Erythroblast (primary cell): ENCODE results near the gene ZNF618.
"Not testable (repeated sequence)": the region's sequence is repeated elsewhere in the genome, so short reads cannot be mapped to it uniquely, and the experiment has no call there.

ENCODE experiments used
- DNase-seq, 2 experiments: peaks; one replicate each; lab custom pipeline; 2025; lab: John Stamatoyannopoulos, UW
- GATA1 ChIP-seq: IDR thresholded peaks from 2 replicates; pipeline ENCODE4 v1.6.1; 2011; ENCODE audit warnings: low read depth, mild to moderate bottlenecking, control low read depth, low read length, moderate library complexity
- POLR2A ChIP-seq: IDR thresholded peaks from 2 replicates; pipeline ENCODE4 v1.6.1; 2011; ENCODE audit warnings: mild to moderate bottlenecking, low read length

Gene ZNF618

GRCh38 chr9:114082017-114082762, 206.1 kb downstream of the ZNF618 start:
- TF ChIP-seq GATA1 = no peak
- TF ChIP-seq POLR2A = no peak
- peak; percentile 71 to 84 for DNase-seq

DNA sequence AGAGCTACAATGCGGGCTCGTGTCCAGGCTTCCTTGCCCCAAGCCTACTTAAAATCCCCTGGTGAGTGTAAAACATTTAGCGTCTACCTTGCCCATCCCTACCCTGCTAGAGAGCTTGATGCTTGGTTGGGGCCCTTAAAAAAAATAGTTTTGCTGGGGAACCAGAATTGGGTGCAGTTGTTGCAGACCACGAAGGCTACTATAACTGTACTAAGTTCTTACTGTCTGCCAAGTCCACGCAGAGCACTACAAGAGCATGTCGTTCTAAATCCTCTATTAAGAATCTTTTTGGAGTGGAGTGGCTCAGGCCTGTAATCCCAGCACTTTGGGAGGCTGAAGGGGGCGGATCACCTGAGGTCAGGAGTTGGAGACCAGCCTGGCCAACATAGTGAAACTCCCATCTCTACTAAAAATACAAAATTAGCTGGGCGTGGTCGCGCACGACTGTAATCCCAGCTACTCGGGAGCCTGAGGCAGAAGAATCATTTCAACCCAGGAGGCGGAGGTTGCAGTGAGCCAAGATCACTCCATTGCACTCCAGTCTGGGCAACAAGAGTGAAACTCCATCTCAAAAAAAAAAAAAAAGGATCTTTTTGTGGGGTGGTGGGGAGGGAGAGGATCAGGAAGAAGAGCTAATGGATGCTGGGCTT, 206.8 kb downstream of the ZNF618 start:
- DNase-seq = not testable (repeated sequence)

GRCh38 chr9:114083666-114084065, 207.6 kb downstream of the ZNF618 start:
- no peak for DNase-seq

GRCh38 chr9:114084282-114085073, 208.4 kb downstream of the ZNF618 start:
- no peak for TF ChIP-seq POLR2A
- TF ChIP-seq GATA1 = no peak
- no peak for DNase-seq

More at GRCh38 chr9:114083666-114084065, 207.6 kb downstream of the ZNF618 start:
- TF ChIP-seq GATA1 (no peak), POLR2A (no peak)

DNA sequence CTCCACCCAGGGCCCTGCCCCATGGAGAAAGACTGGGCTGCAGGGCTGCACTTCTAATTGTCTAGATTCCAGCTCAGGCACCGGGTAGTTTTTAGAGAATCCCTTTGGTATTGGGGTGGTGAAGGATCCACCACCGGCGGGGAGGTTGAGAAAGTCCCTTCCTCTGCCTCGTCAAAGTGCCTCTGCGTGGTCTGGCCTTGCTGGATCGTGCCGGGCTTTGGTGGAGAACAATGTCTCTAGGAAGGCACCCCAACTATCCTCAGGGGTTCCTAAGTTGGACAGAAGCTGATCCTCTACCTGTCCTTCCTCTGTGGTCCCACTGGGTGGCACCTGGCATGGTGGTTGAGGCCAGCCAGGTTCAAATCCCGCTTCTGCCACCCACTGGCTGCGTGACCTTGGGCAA, 209.3 kb downstream of the ZNF618 start:
- no peak for DNase-seq
- TF ChIP-seq GATA1 (no peak), POLR2A (no peak)

DNA sequence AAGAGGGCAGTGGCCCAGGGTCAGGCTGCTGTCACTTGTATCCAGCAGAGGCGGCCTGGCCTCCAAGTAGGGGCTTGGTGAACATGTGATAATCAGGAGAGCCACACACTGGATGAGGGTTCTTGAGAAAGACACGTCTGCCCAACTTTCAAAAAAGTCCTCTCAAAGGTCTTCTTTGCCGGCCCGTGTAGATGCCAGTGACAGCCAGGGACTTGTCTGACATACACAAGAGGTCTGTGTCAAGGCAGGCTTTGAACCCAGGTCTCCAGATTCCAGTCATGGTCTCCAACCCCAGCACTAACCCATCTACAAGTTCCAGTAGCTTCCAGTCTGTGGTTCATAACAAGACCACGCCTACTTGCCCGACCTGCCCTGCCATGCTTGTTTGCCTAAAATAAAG, 209.9 kb downstream of the ZNF618 start:
- no peak for TF ChIP-seq POLR2A
- no peak for TF ChIP-seq GATA1
- no peak for DNase-seq

DNA sequence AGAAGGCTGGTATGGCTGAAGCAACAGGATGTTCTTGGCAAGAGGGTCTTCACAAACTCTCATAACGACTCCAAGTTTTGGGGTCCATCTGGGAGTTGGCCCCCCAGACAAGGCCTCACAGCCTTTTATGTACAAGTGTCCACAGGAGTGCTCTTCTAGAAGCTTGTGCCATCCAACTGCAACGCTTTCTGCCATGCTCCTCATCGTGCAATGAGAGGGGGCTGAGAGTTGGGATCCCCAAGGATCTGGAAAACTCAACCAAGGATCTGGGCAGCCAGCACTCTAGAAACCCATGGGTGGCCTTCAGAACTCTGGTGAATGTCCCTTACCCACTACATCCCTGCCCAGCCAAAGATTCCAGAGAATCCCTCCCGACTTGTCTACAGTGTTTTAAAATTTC, 210.5 kb downstream of the ZNF618 start:
- DNase-seq = no peak
- TF ChIP-seq GATA1 (no peak), POLR2A (no peak)

- DNase-seq = no peak
- TF ChIP-seq POLR2A (no peak), GATA1 (no peak)
These were observed 211.6 kb downstream of the ZNF618 start for GRCh38 chr9:114087721-114088120.

GRCh38 chr9:114088571-114089170, 212.6 kb downstream of the ZNF618 start:
- DNase-seq = no peak
- TF ChIP-seq POLR2A (no peak), GATA1 (no peak)

DNA sequence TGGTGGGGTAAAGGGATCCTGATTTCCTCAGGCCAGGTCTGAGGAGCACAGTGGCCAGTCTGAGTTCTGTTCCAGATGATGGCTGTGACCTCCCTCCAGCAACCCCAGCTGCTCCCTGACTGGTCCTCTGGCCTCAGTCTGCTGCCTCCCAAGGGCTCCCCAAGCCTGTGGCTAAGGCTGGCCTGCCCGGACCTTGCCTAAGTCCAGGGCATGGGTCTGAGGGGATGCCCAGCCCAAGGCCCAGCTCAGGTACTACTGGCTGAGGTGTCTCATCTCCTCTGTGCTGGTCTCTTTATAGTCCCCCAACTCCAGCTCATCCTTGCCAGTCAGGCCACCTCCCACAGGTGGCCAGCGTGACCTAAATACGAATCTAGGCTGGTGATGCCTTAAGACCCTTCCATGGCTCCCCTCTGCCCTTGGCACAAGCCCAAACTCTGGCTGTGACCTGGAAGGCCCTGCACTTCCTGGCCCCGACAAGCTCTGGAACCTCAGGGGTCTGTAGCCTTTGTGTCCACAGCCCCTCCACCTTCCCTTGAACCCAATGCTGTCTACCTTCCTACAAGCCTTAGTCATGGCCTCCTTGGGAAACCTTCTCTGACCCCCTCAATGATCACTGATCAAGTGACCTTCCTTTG, 213.2 kb downstream of the ZNF618 start:
- DNase-seq = no peak
- no peak for TF ChIP-seq POLR2A

- no peak for DNase-seq
- TF ChIP-seq GATA1 = no peak
- no peak for TF ChIP-seq POLR2A
These were observed 214.7 kb downstream of the ZNF618 start for GRCh38 chr9:114090798-114091197.

DNA sequence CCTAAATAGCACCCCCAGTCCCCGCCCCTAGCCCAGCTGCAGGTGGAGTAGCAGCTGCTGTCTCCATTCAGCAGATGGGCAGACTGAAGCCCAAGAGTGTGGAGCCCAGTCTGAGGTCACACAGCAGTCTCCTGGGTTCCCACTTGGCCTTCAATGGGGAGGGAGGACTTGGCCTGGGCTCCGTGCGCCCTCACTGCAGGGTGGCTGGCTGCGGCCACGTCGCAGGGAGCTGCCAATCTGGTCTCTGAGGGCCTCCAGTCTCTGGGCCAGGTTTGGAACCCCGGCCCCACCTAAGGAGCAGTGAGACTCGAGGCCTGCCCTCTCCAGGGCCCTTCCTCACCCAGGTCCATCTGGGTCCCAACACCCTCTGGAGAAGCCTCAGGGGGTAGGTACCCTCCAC, 215.6 kb downstream of the ZNF618 start:
- no peak for TF ChIP-seq GATA1
- no peak for TF ChIP-seq POLR2A

DNA sequence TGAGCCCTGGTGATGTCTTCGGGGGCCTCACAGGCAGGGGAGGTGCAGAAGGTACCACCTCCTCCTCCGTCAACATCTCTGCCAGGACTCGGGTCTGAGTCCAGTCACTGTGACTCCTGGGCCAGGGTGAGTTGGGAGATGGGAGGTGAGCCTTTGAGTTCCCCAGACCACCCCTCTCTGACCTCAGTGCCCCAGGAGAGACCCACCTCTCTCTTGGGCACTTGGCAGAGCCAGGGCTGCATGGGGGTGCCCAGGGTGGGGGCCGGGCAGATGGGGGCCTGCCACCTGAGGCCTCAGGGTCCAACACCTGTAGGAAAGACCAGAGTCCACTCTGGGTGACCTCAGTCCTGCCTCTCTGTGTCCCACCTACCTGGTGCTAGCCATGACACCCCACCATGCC, 216.2 kb downstream of the ZNF618 start:
- TF ChIP-seq POLR2A (no peak), GATA1 (no peak)
- no peak for DNase-seq

More for the DNA sequence above, 215.6 kb downstream of the ZNF618 start:
- no peak for DNase-seq

DNA sequence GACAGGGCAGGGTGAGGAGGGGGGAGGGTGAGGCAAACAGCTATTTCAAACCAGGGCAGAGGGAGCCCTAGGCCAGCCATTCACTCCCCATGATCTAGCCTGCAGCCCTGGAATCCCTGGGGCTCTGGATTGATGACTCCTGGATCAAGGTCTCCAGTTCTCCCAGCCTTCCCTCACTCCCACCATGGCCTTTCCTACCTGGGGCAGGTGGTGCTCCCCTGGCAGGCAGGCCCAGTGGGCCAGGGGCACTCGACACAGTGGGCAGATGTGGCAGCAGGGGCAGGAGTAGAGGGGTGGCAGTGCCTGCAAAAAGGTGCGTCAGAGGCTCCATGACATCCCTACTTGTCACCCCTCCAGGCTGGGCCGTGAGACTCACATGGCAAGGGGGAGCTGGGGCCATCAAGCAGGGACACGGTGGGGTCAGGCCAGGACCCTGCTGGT, 216.9 kb downstream of the ZNF618 start:
- no peak for TF ChIP-seq POLR2A
- TF ChIP-seq GATA1 = no peak
- DNase-seq = no peak
